Measurements from ENCODE around the gene NIBAN1.

NIBAN1 gene

DNA sequence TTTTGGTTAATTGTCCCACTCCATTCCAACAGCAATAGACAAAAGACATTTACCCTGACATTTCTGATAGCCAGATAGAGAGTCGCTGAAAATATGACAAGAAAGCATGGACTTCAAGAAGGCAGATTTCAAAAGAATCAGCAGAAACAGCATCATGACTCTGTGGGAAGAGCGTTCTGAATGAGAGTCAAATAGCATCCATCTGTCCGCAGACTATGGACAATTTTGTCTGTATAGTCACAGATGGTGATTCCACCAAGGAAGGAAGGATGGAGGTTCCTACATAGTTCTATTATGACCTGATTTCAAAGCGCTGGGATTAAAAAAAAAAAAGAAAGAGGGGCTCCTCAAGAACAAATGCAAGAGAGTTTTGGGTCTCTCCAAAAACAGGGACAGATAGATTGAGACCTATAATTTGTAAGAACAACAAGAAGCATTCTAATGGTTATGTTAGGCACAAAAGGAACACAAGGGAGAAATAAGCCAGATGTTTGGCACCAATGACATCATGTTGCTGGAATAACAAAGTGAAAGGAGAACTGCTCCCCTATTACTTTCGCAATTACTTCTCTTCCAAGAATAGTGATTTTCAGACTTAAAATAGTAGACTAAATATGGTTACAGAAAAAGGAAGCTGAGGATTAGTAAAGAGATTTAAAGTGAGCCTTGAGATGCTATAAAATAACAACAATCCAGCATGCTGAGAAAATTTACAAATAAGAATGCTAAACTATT is 28.5 kb downstream of the NIBAN1 start:
- DNase-seq, result no peak

DNA sequence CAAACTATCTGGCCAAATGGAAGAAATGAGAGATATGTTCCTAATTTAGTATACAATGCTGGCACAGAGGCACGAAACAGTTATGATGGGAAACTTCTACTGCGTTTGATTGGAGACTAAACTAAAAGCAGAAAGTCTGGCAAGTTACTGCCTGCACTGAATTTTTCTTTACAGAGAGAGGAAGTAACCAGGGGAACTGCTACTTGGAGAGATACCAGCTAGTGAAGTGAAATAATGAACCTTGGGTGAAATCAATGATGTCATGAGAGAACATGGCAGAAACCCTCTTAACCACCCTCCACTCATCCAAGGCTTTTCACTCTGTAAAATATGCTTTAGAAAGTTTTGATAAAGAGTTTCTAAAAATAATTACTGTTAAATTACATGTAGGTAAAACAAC is 29.3 kb downstream of the NIBAN1 start:
- no peak for DNase-seq

DNA sequence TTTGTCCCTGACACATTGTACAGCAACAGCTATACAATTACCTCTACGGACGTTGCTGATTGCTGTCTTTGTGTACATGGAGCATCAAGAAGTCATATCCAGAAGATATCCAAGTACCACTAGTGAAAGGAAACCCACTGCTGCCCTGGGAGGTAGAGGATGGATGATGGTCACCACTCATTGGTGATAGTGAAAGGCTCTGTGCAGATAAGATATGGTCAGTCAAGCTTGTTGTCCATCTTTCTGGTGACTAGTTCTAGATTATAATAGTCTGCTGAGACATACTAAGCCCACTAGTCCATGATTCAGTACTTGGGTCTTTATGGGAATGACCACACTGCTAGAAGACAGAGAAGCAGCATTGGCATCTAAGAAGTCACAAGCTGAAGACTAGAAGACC is 30.3 kb downstream of the NIBAN1 start:
- DNase-seq, result no peak

DNA sequence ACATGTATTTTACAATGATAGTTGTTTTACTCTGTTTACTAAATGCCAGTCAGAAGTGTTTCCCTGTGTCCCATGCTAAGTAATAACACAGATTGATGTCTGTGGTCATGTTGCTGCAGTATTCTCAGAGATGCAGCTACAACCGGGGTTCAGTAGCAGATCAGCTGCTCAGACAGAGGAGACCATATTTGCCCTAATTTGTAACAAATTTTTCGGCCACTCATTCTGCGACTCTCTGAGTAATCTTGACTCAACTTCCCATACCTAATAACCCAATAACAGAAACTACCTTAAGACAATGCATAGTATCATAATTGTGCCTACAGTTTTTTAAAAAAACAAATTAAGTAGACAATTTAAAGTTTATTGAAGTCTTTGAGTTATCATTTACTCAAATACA is 32.6 kb downstream of the NIBAN1 start:
- no peak for DNase-seq

DNA sequence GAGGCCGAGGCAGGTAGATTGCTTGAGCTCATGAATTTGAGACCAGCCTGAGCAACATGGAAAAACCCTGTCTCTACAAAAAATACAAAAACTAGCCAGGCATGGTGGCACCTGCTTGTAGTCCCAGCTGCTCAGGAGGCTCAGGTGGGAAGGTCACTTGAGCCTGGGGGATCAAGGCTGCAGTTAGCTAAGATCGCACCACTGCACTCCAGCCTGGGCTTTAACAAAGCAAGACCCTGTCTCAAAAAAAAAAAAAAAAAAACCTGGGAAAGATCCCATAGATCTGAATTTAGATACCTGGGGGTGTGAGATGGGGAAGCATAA is 32.9 kb downstream of the NIBAN1 start:
- DNase-seq, result no peak

DNA sequence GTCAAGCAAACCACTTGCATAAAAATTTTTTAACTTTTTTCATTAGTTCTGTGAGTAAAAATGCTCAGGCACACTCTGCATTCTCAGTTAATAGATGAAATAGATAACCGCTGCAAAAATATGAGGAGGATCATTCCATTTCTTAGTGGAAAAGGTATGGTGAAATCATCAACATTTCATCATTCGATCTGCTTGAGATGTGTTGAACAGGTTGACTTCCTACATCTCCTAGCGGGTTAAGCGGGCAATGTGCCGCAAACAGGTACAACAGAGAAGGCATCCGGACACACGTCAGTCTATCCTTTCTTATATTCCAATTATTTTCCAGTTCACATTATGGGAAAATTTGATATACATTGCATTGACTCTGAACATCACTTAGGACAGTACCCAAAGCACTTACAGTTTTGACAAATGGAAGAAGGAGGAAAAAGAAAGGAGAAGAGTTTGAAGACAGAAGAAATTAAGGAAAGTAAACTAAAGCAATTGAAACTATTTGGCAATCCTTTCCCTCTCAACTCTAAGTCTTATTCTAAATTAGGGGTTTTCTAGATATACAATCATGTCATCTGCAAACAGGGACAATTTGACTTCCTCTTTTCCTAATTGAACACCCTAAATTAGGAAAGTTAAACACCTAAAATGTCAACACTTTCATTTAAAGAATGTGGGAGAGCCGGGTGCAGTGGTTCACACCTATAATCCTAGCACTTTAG is 33.5 kb downstream of the NIBAN1 start:
- DNase-seq, result no peak

DNA sequence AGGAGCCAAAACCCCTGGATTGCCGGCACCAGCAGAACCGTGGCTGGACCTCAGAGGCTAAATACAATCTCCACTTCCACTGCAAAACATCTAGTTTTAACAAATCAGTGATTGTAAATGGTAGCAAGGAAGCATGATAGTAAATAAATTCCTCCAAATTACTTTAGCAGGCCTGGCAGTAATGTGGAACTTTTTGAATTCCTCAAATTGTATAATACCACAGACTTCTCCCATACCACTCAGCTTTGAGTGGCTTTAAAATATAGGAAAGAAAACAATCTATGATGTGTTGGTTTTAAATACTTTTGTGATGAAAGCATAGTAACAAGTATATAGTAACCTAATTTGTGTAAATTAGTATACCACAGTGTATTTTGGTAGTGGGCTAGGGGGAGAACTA is 34.1 kb downstream of the NIBAN1 start:
- DNase-seq, result no peak

DNA sequence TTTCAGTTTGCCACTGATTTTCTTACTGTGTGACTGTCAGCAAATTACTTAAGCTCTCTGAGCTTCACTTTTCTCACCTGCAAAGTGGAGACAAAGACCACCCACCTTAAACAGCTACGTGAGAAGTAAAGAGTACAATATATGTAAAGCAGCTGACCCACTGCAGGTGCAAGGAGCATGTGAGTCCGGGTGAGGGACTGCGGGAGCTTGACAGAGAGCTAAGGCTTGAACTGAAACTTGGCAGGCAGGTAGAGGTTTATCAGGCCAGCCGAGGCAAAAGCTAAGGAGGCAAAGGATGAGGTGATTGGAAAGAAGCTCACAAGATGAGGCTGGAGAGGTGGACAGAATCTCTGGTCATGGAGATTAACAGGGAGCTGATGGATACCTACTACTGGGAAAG is 36.6 kb downstream of the NIBAN1 start:
- no peak for DNase-seq

DNA sequence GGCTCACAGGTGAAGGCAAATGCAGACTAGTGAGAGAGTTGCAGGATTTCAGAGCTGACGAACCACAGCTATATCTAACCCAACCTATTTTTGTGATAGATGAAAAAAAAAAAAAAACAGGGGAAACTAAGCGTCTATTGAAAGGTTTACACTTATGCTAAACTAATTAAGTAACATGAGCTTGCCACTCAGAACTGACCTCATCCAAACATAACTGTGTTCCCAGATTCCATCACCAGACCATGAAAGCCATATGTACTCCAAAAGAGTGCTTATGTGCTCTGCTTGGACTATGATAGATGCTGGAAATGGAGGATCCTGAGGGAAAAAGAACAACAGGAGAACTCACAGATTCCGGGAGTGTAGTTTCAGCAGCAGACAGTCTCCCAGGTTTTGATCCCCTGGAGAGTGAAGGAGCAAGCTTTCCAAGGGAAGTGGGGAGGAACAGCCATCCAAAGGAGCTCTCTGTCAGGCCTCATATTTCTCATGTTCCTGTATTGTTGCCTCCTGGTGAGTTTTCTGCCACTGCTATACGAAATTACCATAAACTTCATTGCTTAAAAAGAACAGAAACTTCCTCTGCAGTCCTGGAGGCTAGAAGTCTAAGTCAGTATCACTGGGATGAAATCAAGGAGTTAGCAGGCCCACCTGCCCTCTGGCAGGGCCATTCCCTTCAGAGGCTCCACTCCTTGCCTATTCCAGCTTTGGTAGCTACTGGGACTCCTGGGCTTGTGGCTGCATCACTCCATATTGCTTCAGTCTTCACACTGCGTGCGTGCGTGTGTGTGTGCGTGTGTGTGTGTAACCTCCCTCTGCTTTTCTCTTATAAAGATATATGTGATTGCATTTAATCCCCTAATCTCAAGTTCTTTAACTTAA is 38.1 kb downstream of the NIBAN1 start:
- no peak for DNase-seq

DNA sequence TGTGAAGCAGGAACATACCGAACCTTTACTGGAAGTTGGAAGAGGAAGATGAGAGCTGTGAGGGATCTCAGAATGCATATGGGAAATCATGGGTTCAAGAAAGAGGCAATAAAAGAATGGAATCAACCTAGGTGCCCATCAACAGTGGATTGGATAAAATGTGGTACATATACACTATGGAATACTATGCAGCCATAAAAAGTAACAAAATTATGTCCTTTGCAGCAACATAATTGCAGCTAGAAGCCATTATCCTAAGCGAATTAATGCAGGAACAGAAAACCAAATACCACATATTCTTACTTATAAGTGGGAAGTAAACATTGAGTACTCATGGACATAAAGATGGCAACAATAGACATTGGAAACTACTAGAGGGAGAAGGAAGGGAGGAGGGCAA is 40.4 kb downstream of the NIBAN1 start:
- no peak for DNase-seq

DNA sequence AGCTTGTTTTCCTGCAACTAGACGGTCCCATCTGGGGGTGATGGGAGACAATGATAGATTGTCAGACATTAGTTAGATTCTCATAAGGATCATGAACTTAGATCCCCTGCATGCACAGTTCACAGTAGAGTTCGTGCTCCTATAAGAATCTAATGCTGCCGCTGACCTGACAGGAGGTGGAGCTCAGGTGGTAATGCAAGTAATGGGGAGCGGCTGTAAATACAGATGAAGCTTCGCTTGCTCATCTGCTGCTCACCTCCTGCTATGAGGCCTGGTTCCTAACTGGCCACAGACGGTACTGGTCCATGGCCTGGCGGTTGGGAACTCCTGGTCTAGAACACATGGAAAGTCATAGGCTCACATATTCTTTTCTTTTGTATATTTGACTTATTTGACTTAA is 42.0 kb downstream of the NIBAN1 start:
- DNase-seq, result no peak

DNA sequence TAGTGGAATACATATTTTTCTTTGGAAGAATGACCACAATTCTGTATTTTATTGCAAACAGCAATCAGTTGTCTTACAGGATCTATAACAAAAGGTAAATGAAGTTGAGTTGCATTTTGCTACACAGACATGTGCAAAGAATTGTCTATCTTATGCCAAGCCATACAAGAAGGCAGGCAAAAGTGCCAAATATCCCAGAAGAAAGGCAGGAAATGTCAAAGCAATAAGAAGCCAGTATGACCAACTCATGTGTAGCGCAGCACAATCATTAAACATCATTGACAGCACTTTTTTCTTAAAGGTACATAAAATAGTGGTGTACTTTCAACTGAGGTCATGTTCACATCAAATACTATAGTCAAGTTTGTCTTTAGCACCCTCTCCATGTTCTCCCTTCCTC is 42.7 kb downstream of the NIBAN1 start:
- DNase-seq, result no peak

DNA sequence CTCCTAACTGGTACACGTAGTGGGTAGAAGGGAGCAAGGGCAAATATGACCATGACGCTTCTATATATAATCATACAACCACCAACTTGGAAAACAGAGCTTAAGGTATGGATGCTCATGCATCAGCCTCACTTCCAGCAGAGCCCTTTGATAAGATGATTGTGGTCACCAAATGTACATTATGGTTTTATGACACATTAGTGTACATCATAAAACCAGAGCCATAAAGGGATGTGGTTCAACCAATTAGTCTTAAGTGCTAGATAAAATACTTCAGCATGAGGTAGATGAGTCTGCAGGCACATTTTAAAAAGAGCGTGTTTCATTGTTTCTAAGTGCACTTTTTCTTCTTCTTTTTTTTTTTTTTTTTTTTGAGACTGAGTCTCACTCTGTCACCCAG is 43.7 kb downstream of the NIBAN1 start:
- no peak for DNase-seq

DNA sequence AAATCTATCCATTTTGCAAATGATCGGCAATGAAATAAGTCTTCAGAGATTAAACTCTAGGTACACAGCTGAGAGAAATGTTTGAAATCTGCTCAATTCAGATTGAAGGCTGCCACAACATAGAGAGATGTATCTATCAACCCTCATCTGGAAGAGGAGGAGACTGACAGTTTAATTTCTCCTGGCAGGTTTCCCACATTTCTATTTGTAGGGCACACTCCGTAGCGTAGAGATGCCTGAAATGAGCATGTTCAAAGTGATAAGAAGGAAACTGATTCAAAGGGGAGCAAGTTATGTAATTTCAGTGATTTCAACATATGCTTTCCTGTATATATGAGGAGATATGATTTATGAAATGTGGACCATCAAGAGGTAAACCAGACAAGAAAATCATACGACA is 44.1 kb downstream of the NIBAN1 start:
- no peak for DNase-seq

DNA sequence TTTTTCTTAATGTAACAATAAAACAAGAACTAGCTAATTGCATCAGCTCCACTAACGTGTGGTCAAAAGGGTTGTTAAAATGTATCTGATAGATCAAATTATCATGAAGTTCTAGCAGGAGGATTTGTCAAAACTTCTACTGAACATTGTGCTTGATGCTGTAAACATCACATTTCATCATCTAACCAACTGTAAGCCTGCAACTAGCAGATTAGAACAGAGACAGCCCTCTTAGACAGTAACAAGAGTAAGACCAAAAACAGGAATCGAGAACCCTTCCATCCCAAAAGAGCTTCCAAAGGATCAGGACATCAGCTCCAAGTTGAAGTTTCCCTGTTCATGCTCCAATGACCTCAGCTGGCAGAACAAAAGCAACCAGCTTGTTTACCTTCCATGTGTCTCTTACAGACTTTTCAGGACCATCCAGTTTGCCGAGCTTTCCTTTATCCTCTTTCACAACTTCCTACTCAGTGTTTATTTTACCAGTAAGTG is 44.6 kb downstream of the NIBAN1 start:
- no peak for DNase-seq

DNA sequence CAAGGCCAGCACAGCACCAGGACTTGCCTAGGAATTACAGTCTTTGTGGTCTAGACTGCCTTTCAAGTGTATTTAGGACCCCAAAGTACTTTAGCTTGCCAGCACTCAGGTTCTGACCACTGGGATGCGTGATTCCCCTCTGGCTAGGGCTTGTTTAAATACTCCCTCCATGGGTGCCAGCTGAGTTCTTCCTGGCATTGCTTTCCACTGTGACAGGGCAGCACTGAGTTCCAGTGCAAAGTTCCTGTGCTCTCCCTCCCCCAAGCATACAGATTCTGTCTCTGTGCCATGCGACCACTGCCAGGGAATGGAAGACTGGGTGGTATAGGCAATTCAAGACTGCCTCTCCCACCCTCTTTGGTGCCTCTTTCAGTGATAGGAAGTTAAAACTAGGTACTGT is 45.9 kb downstream of the NIBAN1 start:
- no peak for DNase-seq

Measured in CD4-positive, alpha-beta T cell treated with Interleukin-6 for 4 hours (primary cell).